HG02798 (cell line): ENCODE results near the gene FIZ1.
"Not testable (repeated sequence)": the region's sequence is repeated elsewhere in the genome, so short reads cannot be mapped to it uniquely, and the experiment has no call there.

Source experiments
- ATAC-seq: cut with Tn5 transposase; IDR thresholded peaks from one replicate; pipeline ENCODE4 v1.9.1; 2021; ENCODE audit warnings: mild to moderate bottlenecking; ENCODE audit not compliant: unreplicated experiment, poor library complexity

Gene FIZ1

GRCh38 chr19:55579766-55580621 is 19.3 kb downstream of the FIZ1 start:
- peak; percentile 14 for ATAC-seq

- no peak for ATAC-seq
These were observed 20.3 kb downstream of the FIZ1 start for GRCh38 chr19:55578761-55579747.

DNA sequence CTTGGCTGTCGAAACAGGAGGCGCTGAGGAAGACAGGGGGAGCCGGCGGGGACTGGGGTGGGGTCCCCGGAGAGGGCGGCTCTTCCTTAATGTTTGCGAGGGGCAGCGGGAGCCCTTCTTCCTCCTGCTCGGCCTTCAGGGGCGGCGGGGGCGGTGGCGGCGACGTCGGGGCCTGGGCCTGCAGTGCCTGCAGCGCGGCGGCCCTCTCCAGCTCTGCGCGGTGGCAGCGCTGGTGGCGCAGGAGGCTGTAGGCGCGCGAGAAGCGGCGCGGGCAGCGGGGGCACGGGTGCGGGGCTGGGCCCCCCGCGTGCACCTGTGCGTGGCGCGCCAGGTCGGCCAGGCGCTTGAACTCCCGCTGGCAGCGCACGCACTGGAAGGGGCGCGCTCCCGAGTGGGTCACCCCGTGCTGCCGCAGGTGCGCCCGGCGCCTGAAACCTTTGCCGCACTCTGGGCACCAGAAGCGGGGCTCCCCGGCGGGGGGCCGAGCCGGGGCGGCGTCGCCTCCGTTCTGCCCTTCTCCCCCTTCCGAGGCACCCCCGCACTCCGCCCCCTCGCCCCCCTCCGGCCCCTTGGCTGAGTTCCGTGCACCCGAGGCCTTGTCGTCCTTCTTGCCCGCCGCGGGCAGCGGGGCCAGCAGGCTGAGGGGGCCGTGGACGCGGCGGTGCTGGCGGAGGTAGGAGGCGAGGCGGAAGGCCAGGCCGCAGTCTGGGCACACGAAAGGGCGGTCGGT is 21.1 kb downstream of the FIZ1 start:
- ATAC-seq = no peak

DNA sequence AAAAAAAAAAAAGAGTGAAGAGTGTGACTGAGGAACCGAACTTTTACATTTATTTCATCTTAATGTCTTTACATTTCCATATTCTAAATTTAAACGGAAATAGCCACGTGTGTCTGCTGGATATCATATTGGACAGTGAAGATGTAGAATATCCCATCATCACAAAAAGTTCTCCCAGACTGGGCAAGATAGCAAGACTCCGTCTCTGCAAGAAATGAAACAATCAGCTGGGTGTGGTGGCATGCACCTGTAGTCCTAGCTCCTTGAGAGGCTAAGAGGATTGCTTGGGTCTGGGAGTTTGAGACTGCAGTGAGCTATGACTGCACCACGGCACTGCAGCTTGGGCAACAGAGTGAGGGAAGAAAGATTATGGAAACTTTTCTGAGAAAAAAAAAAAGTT is 22.6 kb downstream of the FIZ1 start:
- no peak for ATAC-seq

DNA sequence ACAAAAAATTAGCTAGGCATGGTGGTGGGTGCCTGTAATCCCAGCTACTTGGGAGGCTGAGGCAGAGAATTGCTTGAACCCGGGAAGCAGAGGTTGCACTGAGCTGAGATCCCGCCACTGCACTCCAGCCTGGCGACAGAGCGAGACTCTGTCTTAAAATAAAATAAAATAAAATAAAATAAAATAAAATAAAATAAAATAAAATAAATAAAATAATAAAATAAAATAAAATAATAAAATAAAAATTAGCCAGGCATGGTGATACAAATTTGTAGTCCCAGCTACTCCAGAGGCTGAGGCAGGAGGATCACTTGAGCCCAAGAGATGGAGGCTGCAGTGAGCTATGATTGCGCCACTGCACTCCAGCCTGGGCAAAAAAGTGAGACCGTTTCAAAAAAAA is 25.4 kb downstream of the FIZ1 start:
- not testable (repeated sequence) for ATAC-seq

GRCh38 chr19:55569477-55569876 is 29.8 kb downstream of the FIZ1 start:
- not testable (repeated sequence) for ATAC-seq

DNA sequence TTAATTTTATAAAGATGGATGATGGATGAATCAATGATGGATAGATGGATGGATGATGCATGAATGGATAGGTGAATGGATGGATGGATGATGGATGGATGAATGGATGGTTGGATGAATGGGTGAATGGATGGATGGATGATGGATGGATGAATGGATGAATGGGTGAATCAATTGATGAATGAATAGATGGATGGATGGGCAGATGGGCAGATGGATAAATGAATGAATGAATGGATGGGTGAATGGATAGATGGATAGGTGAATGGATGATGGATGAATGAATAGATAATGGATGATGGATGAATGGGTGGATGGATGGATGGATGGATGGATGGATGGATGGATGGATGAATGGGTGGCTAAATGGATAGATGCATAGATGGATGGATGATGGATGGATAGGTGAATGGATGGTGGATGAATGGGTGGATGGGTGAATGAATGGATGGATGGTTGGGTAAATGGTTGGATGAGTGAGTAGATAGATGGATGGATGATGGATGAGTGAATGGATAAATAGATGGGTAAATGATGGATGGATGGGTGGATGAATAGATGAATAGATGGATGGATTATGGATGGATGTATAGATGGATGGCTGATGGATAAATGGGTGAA is 31.5 kb downstream of the FIZ1 start:
- ATAC-seq = no peak

GRCh38 chr19:55566823-55567222 is 32.5 kb downstream of the FIZ1 start:
- no peak for ATAC-seq

DNA sequence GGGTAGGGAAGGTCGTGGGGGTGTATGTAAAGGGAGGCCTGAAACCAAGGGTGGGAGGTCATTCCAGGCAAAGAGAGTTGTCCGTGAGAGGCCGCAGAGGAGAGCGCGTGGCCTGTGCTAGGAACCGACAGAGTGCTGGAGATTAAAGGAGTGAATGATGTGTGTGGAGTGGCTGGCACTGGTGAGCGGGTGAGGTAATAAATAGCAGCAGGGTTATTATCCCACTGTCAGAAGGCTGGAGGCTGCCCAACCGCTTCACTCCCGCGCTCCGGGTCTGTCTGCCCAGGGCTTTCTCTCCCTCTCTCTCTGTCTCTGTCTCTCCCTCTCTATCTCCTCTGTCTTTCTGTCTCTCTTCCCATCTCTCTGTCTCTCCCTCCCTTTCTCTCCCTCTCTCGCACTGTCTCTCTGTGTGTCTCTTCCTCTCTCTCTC is 36.0 kb downstream of the FIZ1 start:
- ATAC-seq = no peak

GRCh38 chr19:55559684-55560083 is 39.6 kb downstream of the FIZ1 start:
- ATAC-seq = no peak

DNA sequence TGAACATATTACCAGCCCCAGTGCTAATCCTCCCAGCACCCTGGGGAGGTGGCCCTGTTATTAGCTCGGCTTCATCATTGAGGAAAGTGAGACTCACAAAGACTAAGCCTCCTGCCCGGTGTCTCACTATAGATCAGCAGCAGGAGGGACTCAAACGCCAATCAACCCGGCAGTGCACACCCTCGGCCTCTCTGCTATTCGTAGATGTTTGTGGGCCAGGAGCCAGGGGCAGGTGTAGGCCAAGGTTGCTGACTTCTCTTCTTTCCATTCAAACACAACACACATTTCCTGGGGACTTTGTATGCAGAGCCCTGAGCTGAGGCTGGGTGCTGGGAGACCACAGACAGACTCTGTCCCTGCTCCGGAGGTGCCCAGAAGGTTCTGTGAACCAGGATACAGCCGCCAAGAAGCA is 44.6 kb downstream of the FIZ1 start:
- ATAC-seq = no peak

- ATAC-seq = no peak
These were observed 45.0 kb downstream of the FIZ1 start for GRCh38 chr19:55554302-55554701.

DNA sequence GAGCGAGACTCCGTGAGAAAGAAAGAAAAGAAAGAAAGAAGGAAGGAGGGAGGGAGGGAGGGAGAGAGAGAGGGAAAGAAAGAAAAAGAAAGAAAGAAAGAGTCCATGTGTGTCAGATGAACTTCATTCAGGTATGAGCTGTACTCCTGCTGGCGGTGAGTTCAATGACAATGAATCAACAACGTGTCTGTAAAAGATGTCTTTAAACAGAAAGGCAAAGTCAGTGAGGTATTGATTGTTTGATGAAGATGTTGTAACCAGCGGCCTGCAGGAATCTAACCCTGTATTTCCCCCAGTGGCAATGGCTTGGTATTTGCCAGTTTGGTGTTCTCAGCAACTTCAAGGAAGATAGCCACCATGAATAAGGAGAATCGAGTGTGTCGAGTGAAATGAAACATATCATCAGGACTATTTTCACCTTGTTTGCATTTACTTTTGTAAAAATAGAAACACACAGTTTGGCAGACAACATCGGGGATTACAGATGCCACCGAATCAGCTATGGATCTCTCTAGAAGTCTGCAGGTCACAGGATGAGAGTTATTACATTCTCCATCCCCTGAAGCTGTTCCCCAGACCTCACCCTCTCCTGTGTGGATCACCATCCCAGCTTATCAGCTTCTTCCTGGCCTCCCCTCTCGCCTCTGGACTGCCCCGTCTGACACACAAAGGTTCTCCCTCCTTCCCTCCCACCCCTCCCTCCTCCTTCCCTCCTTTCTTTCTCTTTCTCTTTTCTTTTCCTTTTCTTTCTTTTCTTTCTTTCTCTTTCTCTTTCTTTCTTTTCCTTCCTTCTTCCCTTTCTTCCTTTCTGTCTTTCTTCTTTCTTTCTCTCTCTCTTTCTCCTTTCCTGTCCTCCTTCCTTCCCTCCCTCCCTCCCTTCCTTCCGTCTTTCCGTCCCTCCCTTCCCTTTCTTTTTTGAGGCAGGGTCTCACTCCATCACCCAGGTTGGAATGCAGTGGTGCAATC is 45.8 kb downstream of the FIZ1 start:
- ATAC-seq = no peak

DNA sequence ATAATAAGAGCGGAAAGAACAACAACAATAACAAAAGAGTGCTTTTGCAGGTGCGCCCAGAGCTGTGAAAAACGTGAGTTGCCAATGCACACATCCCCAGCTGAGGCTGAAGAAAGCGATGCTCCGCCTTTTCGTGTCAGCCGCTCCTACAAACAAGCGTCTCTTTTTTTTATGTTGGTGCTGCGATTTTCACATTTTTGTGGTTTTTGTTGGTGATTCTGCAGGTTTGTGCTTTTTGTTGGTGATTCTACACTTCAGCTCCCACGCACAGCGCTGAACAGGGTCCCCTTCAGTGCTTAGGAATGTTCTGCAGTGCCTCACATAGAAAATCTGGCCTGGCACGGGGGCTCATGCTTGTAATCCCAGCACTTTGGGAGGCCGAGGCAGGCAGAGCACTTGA is 46.7 kb downstream of the FIZ1 start:
- no peak for ATAC-seq

GRCh38 chr19:55552206-55552605 is 47.1 kb downstream of the FIZ1 start:
- no peak for ATAC-seq

DNA sequence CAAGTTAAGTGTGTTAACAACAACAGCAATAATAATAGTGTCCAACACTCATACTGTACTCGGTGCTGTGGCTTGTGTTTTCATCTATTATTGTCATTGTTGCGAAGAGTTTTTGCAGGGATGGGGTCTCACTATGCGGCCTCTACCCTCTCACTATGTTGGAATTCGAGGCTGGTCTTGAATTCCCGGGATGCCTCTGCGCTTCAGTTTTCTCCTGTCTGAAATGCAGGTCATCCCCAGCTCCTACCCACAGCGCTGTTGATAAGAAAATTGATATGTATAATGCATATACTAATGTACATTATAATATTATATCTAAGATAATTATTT is 49.0 kb downstream of the FIZ1 start:
- no peak for ATAC-seq

DNA sequence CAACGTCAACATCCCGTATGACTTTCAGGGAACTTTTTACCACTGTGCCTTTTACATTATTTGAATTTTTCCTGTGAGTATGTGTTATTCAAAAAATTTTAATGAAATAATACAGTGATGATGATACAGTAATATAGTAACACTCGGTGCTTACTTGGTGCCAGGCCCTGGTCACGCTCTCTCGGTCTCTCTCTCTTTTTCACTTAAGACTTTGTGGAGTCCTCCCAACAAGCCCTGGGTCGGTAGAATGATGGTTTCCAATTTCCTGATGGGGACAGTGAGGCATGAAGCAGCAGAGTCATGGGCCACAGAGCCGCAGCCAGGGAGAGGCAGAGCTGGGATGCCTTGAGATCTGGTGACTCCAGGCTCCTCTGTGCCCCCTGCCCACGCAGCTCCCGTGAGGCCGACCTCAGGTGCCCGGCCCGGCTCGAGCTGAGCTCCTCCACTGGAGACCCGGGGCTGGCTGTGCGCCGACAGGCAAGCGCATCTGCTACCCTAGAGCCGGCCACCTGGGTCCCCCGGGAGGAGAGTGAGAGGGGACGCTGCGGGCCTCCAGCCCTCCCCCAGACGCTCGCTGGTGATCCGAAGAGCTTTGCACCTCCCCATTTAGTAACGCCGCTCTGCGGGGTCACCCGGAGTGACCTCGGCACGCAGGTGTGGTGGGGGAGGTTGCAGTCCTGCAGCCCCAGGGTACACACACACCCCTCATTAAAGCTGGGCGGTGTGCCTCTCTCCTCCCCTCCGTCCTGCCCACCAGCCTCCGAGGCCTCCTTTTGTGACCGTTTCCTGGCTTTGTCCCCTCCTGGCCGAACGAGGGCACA is 49.6 kb downstream of the FIZ1 start:
- no peak for ATAC-seq
